Keratinocyte (primary cell): Measurements from ENCODE around the gene COL9A3. TPM values are rescaled to one million over a fixed set of nuclear protein-coding genes. Genes with fewer than 3 reads are reported as not detected.

ENCODE experiments used
- DNase-seq: peaks from one replicate; pipeline ENCODE4 v3.0.0-alpha.2; 2011; ENCODE audit warnings: low read depth, missing footprints, low spot score
- FAIRE-seq: peaks from 2 replicates; lab custom pipeline; 2011; peaks lifted over from hg19 to GRCh38; lab: Jason Lieb, UNC
- H2AFZ ChIP-seq: 2 replicates; pipeline ENCODE4 v1.6.0; 2012; ENCODE audit warnings: low read length, control low read depth, inconsistent platforms; ENCODE audit not compliant: control insufficient read depth
- H3K27ac ChIP-seq: 2 replicates; pipeline ENCODE4 v1.5.1; 2011; ENCODE audit warnings: low read length; ENCODE audit not compliant: control insufficient read depth, insufficient read depth
- H3K27me3 ChIP-seq: 3 replicates; pipeline ENCODE4 v1.6.0; 2011; ENCODE audit warnings: low read length; ENCODE audit not compliant: control insufficient read depth, insufficient read depth; ENCODE audit errors: extremely low read depth
- H3K36me3 ChIP-seq, 2 experiments: 2 replicates in 1 of 2; 3 replicates in 1 of 2; pipeline ENCODE4 v1.5.1; 2011; ENCODE audit warnings: low read length in 2 of 2, mild to moderate bottlenecking in 1 of 2; ENCODE audit not compliant: control insufficient read depth in 2 of 2, insufficient read depth in 2 of 2; ENCODE audit errors: extremely low read depth in 1 of 2
- H3K4me1 ChIP-seq: 3 replicates; pipeline ENCODE4 v1.5.1; 2011; ENCODE audit warnings: low read length; ENCODE audit not compliant: control insufficient read depth, insufficient read depth; ENCODE audit errors: extremely low read depth
- H3K4me2 ChIP-seq: 3 replicates; pipeline ENCODE4 v1.6.0; 2011; ENCODE audit warnings: low read depth, low read length; ENCODE audit not compliant: control insufficient read depth, insufficient read depth; ENCODE audit errors: extremely low read depth
- H3K4me3 ChIP-seq, 3 experiments: fragments of 200-600 bp in 1 of 3; sonication (generic) in 1 of 3; 2 replicates in 2 of 3; 3 replicates in 1 of 3; pipeline ENCODE4 v1.5.1; 2011 to 2016; ENCODE audit warnings: low read length in 3 of 3, mild to moderate bottlenecking in 3 of 3, control low read depth in 2 of 3, inconsistent platforms in 1 of 3, low read depth in 1 of 3, mixed read lengths in 1 of 3, mixed run types in 1 of 3, moderate library complexity in 1 of 3; ENCODE audit not compliant: control insufficient read depth in 2 of 3, insufficient read depth in 2 of 3; ENCODE audit errors: extremely low read depth in 1 of 3
- H3K79me2 ChIP-seq: 2 replicates; pipeline ENCODE4 v1.6.0; 2012; ENCODE audit warnings: low read length; ENCODE audit not compliant: control insufficient read depth, insufficient read depth
- H3K9ac ChIP-seq: 3 replicates; pipeline ENCODE4 v1.6.0; 2011; ENCODE audit warnings: low read length; ENCODE audit not compliant: control insufficient read depth, insufficient read depth; ENCODE audit errors: extremely low read depth
- H3K9me1 ChIP-seq: 3 replicates; pipeline ENCODE4 v1.6.0; 2011; ENCODE audit warnings: low read length; ENCODE audit not compliant: control insufficient read depth, insufficient read depth; ENCODE audit errors: extremely low read depth
- H3K9me3 ChIP-seq: 2 replicates; pipeline ENCODE4 v1.5.1; 2012; ENCODE audit warnings: low read depth, low read length; ENCODE audit not compliant: control insufficient read depth
- H4K20me1 ChIP-seq: 3 replicates; pipeline ENCODE4 v1.6.0; 2011; ENCODE audit warnings: low read length; ENCODE audit not compliant: control insufficient read depth, insufficient read depth; ENCODE audit errors: extremely low read depth
- EZH2 ChIP-seq: IDR thresholded peaks from one replicate; pipeline ENCODE4 v1.6.1; 2012; ENCODE audit warnings: inconsistent platforms, mild to moderate bottlenecking, low read length, moderate library complexity
- dilution Hi-C: fragments of 300-500 bp; cut with MboI; formaldehyde crosslinking; loops from one replicate; pipeline ENCODE4 v1.7.0; 2020; ENCODE audit warnings: low sequenced_read_pairs; ENCODE audit not compliant: extremely low pct_ligation_motif_present
- polyA plus RNA-seq, 5 experiments: library from polyadenylated mRNA; depleted of rRNA in 3 of 5; stranded (reverse) in 3 of 5; stranded (forward) in 1 of 5; unstranded in 1 of 5; fragments of >200 nt; gene quantifications; 1 replicate in 1 of 5; 2 replicates in 3 of 5; 3 replicates in 1 of 5; pipeline versions ENCODE4 v1.2.1 to v1.2.3, GENCODE V29; 2011 to 2012; ENCODE audit warnings: missing spikeins in 2 of 5, low read depth in 1 of 5, low replicate concordance in 1 of 5
- TF ChIP-seq, protein P1 (sequence below), 3 experiments: IDR thresholded peaks in 1 of 3; conservative IDR thresholded peaks in 1 of 3; optimal IDR thresholded peaks in 1 of 3; 2 replicates in 2 of 3; 3 replicates in 1 of 3; pipeline versions ENCODE3 to v1.5.1; 2011; ENCODE audit warnings: low read length in 3 of 3, mild to moderate bottlenecking in 3 of 3, moderate library complexity in 2 of 3, control low read depth in 1 of 3, inconsistent platforms in 1 of 3; ENCODE audit not compliant: insufficient read depth in 2 of 3; ENCODE audit errors: extremely low read depth in 1 of 3

Gene COL9A3
- polyA plus RNA-seq, 1 donor (not counting 4 experiments of a cell fraction or from before 2014, with no cell fraction given): 4.8 TPM

GRCh38 chr20:62805155-62805710 is 11.6 kb upstream of the COL9A3 start:
- dilution Hi-C loops: no loop called here
- TF ChIP-seq, protein P1, sequence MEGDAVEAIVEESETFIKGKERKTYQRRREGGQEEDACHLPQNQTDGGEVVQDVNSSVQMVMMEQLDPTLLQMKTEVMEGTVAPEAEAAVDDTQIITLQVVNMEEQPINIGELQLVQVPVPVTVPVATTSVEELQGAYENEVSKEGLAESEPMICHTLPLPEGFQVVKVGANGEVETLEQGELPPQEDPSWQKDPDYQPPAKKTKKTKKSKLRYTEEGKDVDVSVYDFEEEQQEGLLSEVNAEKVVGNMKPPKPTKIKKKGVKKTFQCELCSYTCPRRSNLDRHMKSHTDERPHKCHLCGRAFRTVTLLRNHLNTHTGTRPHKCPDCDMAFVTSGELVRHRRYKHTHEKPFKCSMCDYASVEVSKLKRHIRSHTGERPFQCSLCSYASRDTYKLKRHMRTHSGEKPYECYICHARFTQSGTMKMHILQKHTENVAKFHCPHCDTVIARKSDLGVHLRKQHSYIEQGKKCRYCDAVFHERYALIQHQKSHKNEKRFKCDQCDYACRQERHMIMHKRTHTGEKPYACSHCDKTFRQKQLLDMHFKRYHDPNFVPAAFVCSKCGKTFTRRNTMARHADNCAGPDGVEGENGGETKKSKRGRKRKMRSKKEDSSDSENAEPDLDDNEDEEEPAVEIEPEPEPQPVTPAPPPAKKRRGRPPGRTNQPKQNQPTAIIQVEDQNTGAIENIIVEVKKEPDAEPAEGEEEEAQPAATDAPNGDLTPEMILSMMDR (optimal IDR thresholded peaks at IDR 0.05 in 1 of 3, IDR thresholded peaks at IDR 0.05 in 1 of 3, conservative IDR thresholded peaks at IDR 0.05 in 1 of 3; ENCODE audit: extremely low read depth in 1 of 3, insufficient read depth in 2 of 3, low read length in 3 of 3): no peak
- no peak for TF ChIP-seq EZH2
- peaks cover 12% of the 10 kb centered on the region for H3K4me1 ChIP-seq
- peak overlapping the region; percentile 47 for H3K27ac ChIP-seq
- peak overlapping the region; percentile 69 to 87 (median 73) for H3K4me3 ChIP-seq
- H3K9ac ChIP-seq: peak overlapping the region; percentile 78
- H3K36me3 ChIP-seq: peaks cover 22 to 25% of the 10 kb centered on the region in 2 experiments
- no peak overlapping the region for H2AFZ ChIP-seq
- peaks cover 2% of the 10 kb centered on the region for H4K20me1 ChIP-seq
- peaks cover 29% of the 10 kb centered on the region for H3K79me2 ChIP-seq
- H3K4me2 ChIP-seq: peak overlapping the region; percentile 86
- no peaks in the 10 kb centered on the region for H3K9me3 ChIP-seq
- no peak for FAIRE-seq
- DNase-seq: no peak
- no peaks in the 10 kb centered on the region for H3K9me1 ChIP-seq
- H3K27me3 ChIP-seq: no peaks in the 10 kb centered on the region

DNA sequence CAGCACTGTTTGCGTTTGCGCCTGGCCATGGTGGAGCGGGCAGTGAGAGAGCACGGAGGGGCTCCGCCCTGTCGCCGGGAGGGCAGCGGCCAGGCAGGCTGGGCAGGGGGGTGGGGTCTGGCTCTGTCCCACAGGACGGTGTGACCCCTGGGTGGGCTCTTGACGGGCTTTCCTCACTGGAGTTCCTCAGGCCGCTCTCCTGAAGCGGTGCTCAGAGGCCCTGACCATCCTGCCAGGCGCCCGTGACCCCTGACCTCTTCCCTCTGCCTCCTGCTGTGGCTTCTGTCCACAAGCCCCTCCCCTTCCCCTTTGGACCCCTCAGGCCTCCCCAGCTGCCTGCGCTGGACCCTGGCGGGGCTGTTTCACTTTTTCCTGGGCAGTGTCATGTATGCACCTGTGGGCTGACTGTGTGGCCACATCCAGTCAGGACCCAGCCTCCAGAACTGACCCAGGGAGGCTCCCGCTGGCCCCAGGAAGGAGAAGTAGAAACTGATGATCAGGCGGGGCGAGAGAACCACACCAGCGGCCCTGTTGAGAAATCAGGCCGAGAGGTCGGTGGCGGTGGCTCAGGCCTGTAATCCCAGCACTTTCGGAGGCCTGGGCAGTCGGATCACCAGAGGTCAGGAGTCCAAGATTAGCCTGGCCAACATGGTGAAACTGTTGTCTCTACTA is 11.0 kb upstream of the COL9A3 start:
- no peaks in the 10 kb centered on the region for H3K9me3 ChIP-seq
- H4K20me1 ChIP-seq: peaks cover 2% of the 10 kb centered on the region
- dilution Hi-C loops: no loop called here
- H3K27ac ChIP-seq: peak overlapping the region; percentile 31
- H3K4me3 ChIP-seq: peak overlapping the region; percentile 69 to 87 (median 73)
- peak overlapping the region; percentile 86 for H3K4me2 ChIP-seq
- H3K79me2 ChIP-seq: peaks cover 29% of the 10 kb centered on the region
- peaks cover 12% of the 10 kb centered on the region for H3K4me1 ChIP-seq
- no peak overlapping the region for H2AFZ ChIP-seq
- peak overlapping the region; percentile 78 for H3K9ac ChIP-seq
- H3K36me3 ChIP-seq: peaks cover 18 to 28% of the 10 kb centered on the region in 2 experiments
- DNase-seq: no peak
- H3K9me1 ChIP-seq: no peaks in the 10 kb centered on the region
- TF ChIP-seq, protein P1 (optimal IDR thresholded peaks at IDR 0.05 in 1 of 3, IDR thresholded peaks at IDR 0.05 in 1 of 3, conservative IDR thresholded peaks at IDR 0.05 in 1 of 3; ENCODE audit: extremely low read depth in 1 of 3, insufficient read depth in 2 of 3, low read length in 3 of 3): no peak
- TF ChIP-seq EZH2: no peak
- no peaks in the 10 kb centered on the region for H3K27me3 ChIP-seq
- no peak for FAIRE-seq
